ENCODE data around the gene SLC39A9. TPM values are rescaled to one million over a fixed set of nuclear protein-coding genes. Genes with fewer than 3 reads are reported as not detected.

Gene SLC39A9
- polyA plus RNA-seq, 1 experiment: 70.3 TPM

- Histone ChIP-seq H3K27me3 (ENCODE audit: control insufficient read depth, insufficient read depth, low read length) (peaks cover 41% of the 10 kb centered on the region), H3K4me3 (ENCODE audit: low read depth, low read length) (peak overlapping the region; percentile 0; the same call in 1 of the 2 replicates), H3K36me3 (ENCODE audit: control insufficient read depth, insufficient read depth, low read length) (no peaks in the 10 kb centered on the region)
- TF ChIP-seq CTCF (IDR thresholded peaks at IDR 0.05; ENCODE audit: insufficient read depth, low read depth, low read length): no peak
- DNase-seq (ENCODE audit: low read depth): no peak
- POLR2A ChIA-PET: no interaction called here
- CTCF ChIA-PET: interaction anchor here (0.9 kb wide), 1 partner anchor 9 kb away, joined by 5 read pairs; no protein-coding TSS in a partner anchor
Measured at GRCh38 chr14:69483765-69484443, 85.4 kb downstream of the SLC39A9 start.

DNA sequence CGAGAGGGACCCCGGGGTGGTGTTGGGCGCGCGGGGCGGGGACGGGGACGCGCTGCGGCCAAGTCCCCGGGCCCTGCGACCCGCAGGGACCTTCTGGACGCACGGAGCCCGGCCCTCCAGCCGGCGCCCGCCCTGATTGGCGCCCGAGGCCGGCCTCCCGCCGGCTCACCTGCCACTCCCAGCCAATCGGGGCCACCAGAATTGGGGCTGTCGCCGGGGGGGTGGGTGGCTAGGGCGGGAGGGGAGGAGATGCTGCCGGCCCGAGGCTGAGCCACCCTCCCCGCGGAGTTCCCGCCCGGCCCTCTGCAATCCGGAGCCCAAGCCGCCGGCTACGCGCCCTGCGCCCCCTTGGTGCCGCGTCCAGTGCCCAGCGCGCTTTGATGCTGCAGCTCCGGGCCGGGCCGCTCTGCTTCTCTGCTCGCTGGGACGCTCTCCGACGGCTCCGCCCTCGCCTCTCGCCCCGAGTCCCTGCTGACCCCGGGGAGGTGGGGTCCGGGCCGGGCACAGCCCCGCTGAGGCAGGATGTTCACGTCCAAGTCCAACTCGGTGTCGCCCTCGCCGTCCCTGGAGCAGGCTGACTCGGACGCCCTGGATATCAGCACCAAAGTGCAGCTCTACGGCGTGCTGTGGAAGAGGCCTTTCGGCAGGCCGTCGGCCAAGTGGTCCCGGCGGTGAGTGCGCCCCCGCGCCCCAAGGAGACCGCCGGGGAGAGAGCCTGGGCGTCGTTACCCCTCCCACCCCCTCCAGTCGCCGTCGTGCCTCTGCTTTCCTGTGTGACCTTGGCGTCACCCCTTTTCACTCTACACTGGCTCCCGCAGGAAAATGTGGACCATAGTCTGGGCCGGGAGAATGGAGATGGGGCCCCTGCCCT lies 86.2 kb downstream of the SLC39A9 start, which contains the start of gene PLEKHD1:
Gene PLEKHD1 (plus strand): TSS at position 285 of the 871 bp plus-strand sequence. CDS start 238 bp downstream, at position 523.
- Histone ChIP-seq H3K27me3 (ENCODE audit: control insufficient read depth, insufficient read depth, low read length) (peaks cover 43% of the 10 kb centered on the region), H3K36me3 (ENCODE audit: control insufficient read depth, insufficient read depth, low read length) (no peaks in the 10 kb centered on the region), H3K4me3 (ENCODE audit: low read depth, low read length) (peak within 1 kb of the TSS; percentile 0; the same call in 1 of the 2 replicates)
- ChIA-PET CTCF (interaction anchor here (1.1 kb wide), 1 partner anchor 34 kb away, joined by 3 read pairs; no protein-coding TSS in a partner anchor), POLR2A (interaction anchor here (0.5 kb wide), 1 partner anchor 348 kb away, joined by 5 read pairs; no protein-coding TSS in a partner anchor)
- no peak for TF ChIP-seq CTCF (IDR thresholded peaks at IDR 0.05; ENCODE audit: insufficient read depth, low read depth, low read length)
- DNase-seq (ENCODE audit: low read depth): no peak

- POLR2A ChIA-PET: no interaction called here
- H3K27me3 ChIP-seq (ENCODE audit: control insufficient read depth, insufficient read depth, low read length): peaks cover 43% of the 10 kb centered on the region
- DNase-seq (ENCODE audit: low read depth): no peak
- no peak for TF ChIP-seq CTCF (IDR thresholded peaks at IDR 0.05; ENCODE audit: insufficient read depth, low read depth, low read length)
- CTCF ChIA-PET: interaction anchor here (0.8 to 1.1 kb wide), 2 partner anchors 10 to 34 kb away, joined by 3 read pairs; no protein-coding TSS in a partner anchor
- H3K4me3 ChIP-seq (ENCODE audit: low read depth, low read length): no peak overlapping the region
- H3K36me3 ChIP-seq (ENCODE audit: control insufficient read depth, insufficient read depth, low read length): no peaks in the 10 kb centered on the region
Measured at GRCh38 chr14:69485315-69485660, 86.8 kb downstream of the SLC39A9 start.

DNA sequence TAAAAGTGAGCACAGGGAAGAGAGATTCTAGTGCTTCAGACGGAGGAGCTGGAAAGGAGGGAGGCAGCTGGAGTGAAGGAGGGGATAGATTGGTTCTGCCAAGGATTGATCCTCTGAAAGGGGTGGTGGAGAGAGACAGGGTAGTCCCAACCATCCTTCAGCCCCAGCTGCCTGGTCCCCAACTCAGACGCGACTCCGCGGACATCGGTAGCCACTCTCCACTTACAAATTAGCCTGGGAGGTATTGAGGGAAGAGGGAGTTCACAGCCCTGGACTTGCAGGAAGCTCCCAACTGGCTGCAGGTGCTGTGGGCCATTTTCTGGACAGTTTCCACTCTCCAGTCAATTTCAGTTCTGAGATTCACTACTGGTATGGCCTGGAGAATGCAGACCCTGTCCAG lies 87.2 kb downstream of the SLC39A9 start:
- DNase-seq (ENCODE audit: low read depth): no peak
- H3K27me3 ChIP-seq (ENCODE audit: control insufficient read depth, insufficient read depth, low read length): peaks cover 43% of the 10 kb centered on the region

More for the DNA sequence above, 87.2 kb downstream of the SLC39A9 start:
- Histone ChIP-seq H3K4me3 (ENCODE audit: low read depth, low read length) (no peak overlapping the region), H3K36me3 (ENCODE audit: control insufficient read depth, insufficient read depth, low read length) (no peaks in the 10 kb centered on the region)
- no peak for TF ChIP-seq CTCF (IDR thresholded peaks at IDR 0.05; ENCODE audit: insufficient read depth, low read depth, low read length)
- ChIA-PET CTCF (interaction anchor here (0.7 to 1.1 kb wide), 3 partner anchors 10 to 35 kb away, joined by 3 read pairs; no protein-coding TSS in a partner anchor), POLR2A (no interaction called here)

Measured in BJ (cell line).